IPS-18a (cell line): ENCODE data around the gene TIGAR.

Source experiments
- H3K27ac ChIP-seq: one replicate; pipeline ENCODE4 v1.5.1; 2013; ENCODE audit warnings: low read length
- H3K27me3 ChIP-seq: one replicate; pipeline ENCODE4 v1.6.1; 2013; ENCODE audit warnings: mild to moderate bottlenecking, low read length; ENCODE audit not compliant: control insufficient read depth, insufficient read depth
- H3K36me3 ChIP-seq: one replicate; pipeline ENCODE4 v1.6.1; 2013; ENCODE audit warnings: low read depth, low read length; ENCODE audit not compliant: control insufficient read depth
- H3K4me1 ChIP-seq: one replicate; pipeline ENCODE4 v1.6.1; 2013; ENCODE audit warnings: low read depth, low read length; ENCODE audit not compliant: control insufficient read depth
- H3K4me3 ChIP-seq: one replicate; pipeline ENCODE4 v1.5.1; 2013; ENCODE audit warnings: low read length
- H3K9ac ChIP-seq: one replicate; pipeline ENCODE4 v1.6.1; 2013; ENCODE audit warnings: mild to moderate bottlenecking, low read length, moderate library complexity
- H3K9me3 ChIP-seq: one replicate; pipeline ENCODE4 v1.6.1; 2013; ENCODE audit warnings: low read depth, low read length; ENCODE audit not compliant: control insufficient read depth

Gene TIGAR

GRCh38 chr12:4323396-4323795, 2.4 kb downstream of the TIGAR start:
- H3K27ac ChIP-seq: no peak overlapping the region
- peaks cover 5% of the 10 kb centered on the region for H3K36me3 ChIP-seq
- H3K4me3 ChIP-seq: no peak overlapping the region
- H3K9me3 ChIP-seq: no peaks in the 10 kb centered on the region
- H3K27me3 ChIP-seq: peaks cover 4% of the 10 kb centered on the region
- H3K4me1 ChIP-seq: peaks cover 11% of the 10 kb centered on the region
- H3K9ac ChIP-seq: no peak overlapping the region

- Histone ChIP-seq H3K9ac (no peak overlapping the region), H3K36me3 (peaks cover 5% of the 10 kb centered on the region), H3K4me1 (peaks cover 11% of the 10 kb centered on the region), H3K4me3 (no peak overlapping the region), H3K27ac (no peak overlapping the region), H3K27me3 (peaks cover 2% of the 10 kb centered on the region), H3K9me3 (no peaks in the 10 kb centered on the region)
These were observed 3.4 kb downstream of the TIGAR start for GRCh38 chr12:4324366-4324765.

- H3K36me3 ChIP-seq: peaks cover 5% of the 10 kb centered on the region
- no peak overlapping the region for H3K27ac ChIP-seq
- no peak overlapping the region for H3K9ac ChIP-seq
- H3K27me3 ChIP-seq: no peaks in the 10 kb centered on the region
- no peak overlapping the region for H3K4me3 ChIP-seq
- no peaks in the 10 kb centered on the region for H3K9me3 ChIP-seq
- peaks cover 6% of the 10 kb centered on the region for H3K4me1 ChIP-seq
These were observed 5.0 kb downstream of the TIGAR start for GRCh38 chr12:4325966-4326365.

GRCh38 chr12:4327293-4327692, 6.3 kb downstream of the TIGAR start:
- peaks cover 5% of the 10 kb centered on the region for H3K36me3 ChIP-seq

GRCh38 chr12:4330203-4330602, 9.2 kb downstream of the TIGAR start:
- H3K9ac ChIP-seq: no peak overlapping the region
- no peaks in the 10 kb centered on the region for H3K4me1 ChIP-seq
- no peak overlapping the region for H3K27ac ChIP-seq
- H3K9me3 ChIP-seq: no peaks in the 10 kb centered on the region
- no peaks in the 10 kb centered on the region for H3K27me3 ChIP-seq
- H3K36me3 ChIP-seq: peaks cover 4% of the 10 kb centered on the region
- no peak overlapping the region for H3K4me3 ChIP-seq

More at GRCh38 chr12:4327293-4327692, 6.3 kb downstream of the TIGAR start:
- H3K9ac ChIP-seq: no peak overlapping the region
- H3K4me1 ChIP-seq: peaks cover 3% of the 10 kb centered on the region
- H3K27ac ChIP-seq: no peak overlapping the region
- H3K4me3 ChIP-seq: no peak overlapping the region
- H3K27me3 ChIP-seq: no peaks in the 10 kb centered on the region
- H3K9me3 ChIP-seq: no peaks in the 10 kb centered on the region

- no peak overlapping the region for H3K4me3 ChIP-seq
- no peak overlapping the region for H3K9ac ChIP-seq
- no peak overlapping the region for H3K27ac ChIP-seq
- H3K9me3 ChIP-seq: no peaks in the 10 kb centered on the region
- H3K4me1 ChIP-seq: no peaks in the 10 kb centered on the region
- H3K36me3 ChIP-seq: peaks cover 8% of the 10 kb centered on the region
- no peaks in the 10 kb centered on the region for H3K27me3 ChIP-seq
These were observed 10.2 kb downstream of the TIGAR start for GRCh38 chr12:4331221-4331620.

GRCh38 chr12:4331842-4332241, 10.8 kb downstream of the TIGAR start:
- H3K9ac ChIP-seq: no peak overlapping the region
- H3K27ac ChIP-seq: no peak overlapping the region
- peaks cover 12% of the 10 kb centered on the region for H3K36me3 ChIP-seq
- no peaks in the 10 kb centered on the region for H3K9me3 ChIP-seq
- H3K27me3 ChIP-seq: no peaks in the 10 kb centered on the region
- no peaks in the 10 kb centered on the region for H3K4me1 ChIP-seq
- H3K4me3 ChIP-seq: no peak overlapping the region

- H3K36me3 ChIP-seq: peaks cover 27% of the 10 kb centered on the region
- no peaks in the 10 kb centered on the region for H3K4me1 ChIP-seq
- H3K9me3 ChIP-seq: peaks cover 4% of the 10 kb centered on the region
- H3K4me3 ChIP-seq: no peak overlapping the region
- no peaks in the 10 kb centered on the region for H3K27me3 ChIP-seq
- no peak overlapping the region for H3K9ac ChIP-seq
- H3K27ac ChIP-seq: no peak overlapping the region
These were observed 25.9 kb downstream of the TIGAR start for GRCh38 chr12:4346931-4347330.

- Histone ChIP-seq H3K4me3 (no peak overlapping the region), H3K27me3 (no peaks in the 10 kb centered on the region), H3K9me3 (no peaks in the 10 kb centered on the region), H3K4me1 (no peaks in the 10 kb centered on the region), H3K36me3 (peaks cover 40% of the 10 kb centered on the region), H3K27ac (no peak overlapping the region), H3K9ac (no peak overlapping the region)
These were observed 32.8 kb downstream of the TIGAR start for GRCh38 chr12:4353785-4354208.

- no peaks in the 10 kb centered on the region for H3K27me3 ChIP-seq
- peaks cover 29% of the 10 kb centered on the region for H3K36me3 ChIP-seq
- no peak overlapping the region for H3K27ac ChIP-seq
- no peaks in the 10 kb centered on the region for H3K4me1 ChIP-seq
- no peak overlapping the region for H3K4me3 ChIP-seq
- no peaks in the 10 kb centered on the region for H3K9me3 ChIP-seq
- no peak overlapping the region for H3K9ac ChIP-seq
These were observed 34.4 kb downstream of the TIGAR start for GRCh38 chr12:4355156-4356040.

- Histone ChIP-seq H3K27me3 (no peaks in the 10 kb centered on the region), H3K9ac (no peak overlapping the region), H3K27ac (no peak overlapping the region), H3K4me1 (no peaks in the 10 kb centered on the region), H3K9me3 (no peaks in the 10 kb centered on the region), H3K36me3 (peaks cover 25% of the 10 kb centered on the region), H3K4me3 (no peak overlapping the region)
These were observed 35.0 kb downstream of the TIGAR start for GRCh38 chr12:4356041-4356327.

- no peaks in the 10 kb centered on the region for H3K9me3 ChIP-seq
- H3K4me3 ChIP-seq: no peak overlapping the region
- H3K36me3 ChIP-seq: no peaks in the 10 kb centered on the region
- no peaks in the 10 kb centered on the region for H3K4me1 ChIP-seq
- H3K27me3 ChIP-seq: no peaks in the 10 kb centered on the region
- H3K27ac ChIP-seq: no peak overlapping the region
- no peak overlapping the region for H3K9ac ChIP-seq
These were observed 45.1 kb downstream of the TIGAR start for GRCh38 chr12:4366090-4366489.
